HG03558 (cell line): ENCODE results near the gene VPS37D.

ENCODE experiments used
- ATAC-seq: cut with Tn5 transposase; IDR thresholded peaks from one replicate; pipeline ENCODE4 v1.9.1; 2021; ENCODE audit warnings: moderate number of reproducible peaks; ENCODE audit not compliant: unreplicated experiment; ENCODE audit errors: extremely low read depth

The VPS37D gene

DNA sequence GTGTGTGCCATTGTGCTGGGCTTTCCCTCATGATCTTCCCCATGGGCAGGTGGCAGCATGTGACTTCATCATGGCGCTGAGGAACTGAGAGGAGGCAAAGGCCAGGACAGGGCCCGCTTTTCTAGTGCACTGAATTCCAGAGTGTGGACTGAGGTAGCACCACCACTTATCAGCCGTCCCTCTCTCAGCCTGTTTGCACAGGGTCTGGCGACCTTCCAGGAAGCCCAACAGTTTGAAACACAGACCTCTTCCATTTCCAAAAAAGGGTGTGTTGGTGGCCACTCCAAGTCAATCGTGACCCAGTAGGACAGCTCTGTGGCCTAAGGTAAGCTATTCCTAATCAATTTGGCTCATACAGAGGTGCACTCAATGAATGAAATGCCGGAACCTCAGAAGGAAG, 11.2 kb downstream of the VPS37D start:
- ATAC-seq = no peak

DNA sequence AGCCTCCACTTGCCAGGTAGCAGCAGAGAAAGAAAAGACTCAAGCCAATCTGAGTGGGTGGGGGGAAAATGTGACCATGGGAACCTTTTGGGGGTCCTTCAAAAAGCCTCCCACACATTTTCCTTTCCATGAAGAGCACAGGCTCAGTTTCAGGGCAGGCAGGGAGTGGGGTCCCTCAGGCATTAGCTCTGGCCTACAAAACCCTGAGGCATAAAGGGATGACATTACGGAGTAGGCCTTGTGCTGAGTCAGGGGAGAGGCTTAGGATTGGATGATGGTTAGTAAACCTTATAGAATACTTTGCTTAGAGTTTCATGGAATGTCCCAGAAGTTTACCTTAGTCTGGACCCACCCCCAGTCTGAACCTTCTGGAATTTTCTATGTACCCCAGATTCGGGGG, 12.1 kb downstream of the VPS37D start:
- no peak for ATAC-seq

DNA sequence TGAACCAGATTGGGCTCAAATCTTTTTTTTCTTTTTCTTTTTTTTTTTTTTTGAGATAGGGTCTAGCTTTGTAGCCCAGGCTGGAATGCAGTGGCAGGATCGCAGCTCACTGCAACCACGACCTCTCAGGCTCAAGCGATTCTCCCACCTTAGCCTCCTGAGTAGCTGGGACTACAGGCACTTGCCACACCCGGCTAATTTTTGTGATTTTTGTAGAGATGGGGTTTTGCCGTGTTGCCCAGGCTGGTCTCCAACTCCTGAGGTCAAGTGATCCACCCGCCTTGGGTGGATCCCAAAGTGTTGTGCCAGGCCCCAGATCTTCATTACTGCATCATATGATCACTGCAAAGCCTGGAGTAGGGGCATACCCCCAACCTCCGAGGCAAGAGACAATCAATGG, 12.9 kb downstream of the VPS37D start:
- ATAC-seq = no peak

DNA sequence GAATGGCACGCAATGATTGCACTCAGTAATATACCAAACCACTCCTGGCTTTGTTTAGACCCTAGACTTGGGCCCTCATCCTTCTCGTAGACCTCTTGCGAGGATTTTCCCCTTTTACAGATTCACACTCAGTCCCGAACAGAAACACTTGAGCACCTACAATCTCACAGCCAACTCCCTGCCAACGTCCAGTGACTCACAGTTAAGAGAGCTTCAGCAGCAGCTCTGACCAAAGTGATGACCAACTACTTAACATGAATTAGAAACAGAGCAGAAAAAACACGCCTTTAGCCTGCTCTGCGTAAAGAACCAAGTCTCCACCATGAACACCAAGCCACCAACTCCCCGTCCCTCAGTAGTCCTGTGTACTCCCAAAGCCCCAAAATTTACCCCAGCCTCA, 13.4 kb downstream of the VPS37D start:
- ATAC-seq = no peak

DNA sequence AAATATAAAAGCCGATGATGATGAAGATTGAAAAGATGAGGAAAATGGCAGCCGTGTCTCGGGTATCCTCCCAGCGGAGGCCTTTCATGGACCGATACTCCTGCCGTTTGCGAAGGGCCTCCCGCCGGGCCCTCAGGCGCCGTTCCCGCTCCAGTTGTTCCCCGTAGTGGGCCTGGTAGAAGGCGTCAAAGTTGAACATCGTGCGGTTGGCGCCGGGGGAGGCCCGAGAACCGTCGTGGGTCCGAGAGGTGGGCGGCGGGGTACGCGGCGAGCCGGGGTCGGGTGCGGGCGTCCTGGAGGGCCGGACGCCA, 15.1 kb downstream of the VPS37D start:
- ATAC-seq = no peak

DNA sequence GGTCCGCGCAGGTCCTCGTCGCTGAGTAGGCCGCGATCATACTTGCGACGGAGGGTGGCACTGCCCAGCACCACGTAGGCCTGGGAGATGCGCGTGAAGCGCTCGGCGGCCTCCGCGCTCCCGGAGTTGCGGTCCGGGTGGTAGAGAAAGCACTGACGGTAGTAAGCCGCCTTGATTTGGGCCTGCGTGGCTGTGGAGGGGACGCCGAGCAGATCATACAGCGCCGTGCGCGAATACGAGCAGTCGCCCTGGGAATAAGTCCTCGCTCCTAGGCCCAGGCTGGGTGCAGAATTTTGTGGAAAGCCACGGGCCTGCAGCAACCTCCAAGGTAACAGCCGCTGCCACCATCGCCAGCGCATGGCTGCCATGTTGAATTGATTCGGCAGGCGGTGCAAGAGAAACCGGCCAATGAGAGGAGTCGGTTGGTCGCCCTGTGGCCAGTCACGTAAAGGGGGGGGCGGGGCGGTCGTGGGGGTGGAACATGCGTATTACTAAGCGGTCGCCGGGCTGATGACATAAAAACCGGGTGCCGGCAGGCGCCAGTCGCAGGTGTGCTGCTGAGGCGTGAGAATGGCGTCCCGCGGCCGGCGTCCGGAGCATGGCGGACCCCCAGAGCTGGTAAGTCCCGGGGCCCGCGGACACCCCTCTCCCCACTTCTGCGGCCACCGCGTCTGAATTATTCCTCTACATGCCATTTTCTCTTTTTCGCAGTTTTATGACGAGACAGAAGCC, 15.6 kb downstream of the VPS37D start, which contains the start of the genes BUD23 and DNAJC30:
BUD23 (plus strand) TSS at position 542 of the 732 bp plus-strand sequence; CDS start at position 571, 29 bp downstream.
DNAJC30 (minus strand) TSS at position 398 of the 732 bp plus-strand sequence; CDS start at position 368, 30 bp downstream.
- ATAC-seq = peak; percentile 55

DNA sequence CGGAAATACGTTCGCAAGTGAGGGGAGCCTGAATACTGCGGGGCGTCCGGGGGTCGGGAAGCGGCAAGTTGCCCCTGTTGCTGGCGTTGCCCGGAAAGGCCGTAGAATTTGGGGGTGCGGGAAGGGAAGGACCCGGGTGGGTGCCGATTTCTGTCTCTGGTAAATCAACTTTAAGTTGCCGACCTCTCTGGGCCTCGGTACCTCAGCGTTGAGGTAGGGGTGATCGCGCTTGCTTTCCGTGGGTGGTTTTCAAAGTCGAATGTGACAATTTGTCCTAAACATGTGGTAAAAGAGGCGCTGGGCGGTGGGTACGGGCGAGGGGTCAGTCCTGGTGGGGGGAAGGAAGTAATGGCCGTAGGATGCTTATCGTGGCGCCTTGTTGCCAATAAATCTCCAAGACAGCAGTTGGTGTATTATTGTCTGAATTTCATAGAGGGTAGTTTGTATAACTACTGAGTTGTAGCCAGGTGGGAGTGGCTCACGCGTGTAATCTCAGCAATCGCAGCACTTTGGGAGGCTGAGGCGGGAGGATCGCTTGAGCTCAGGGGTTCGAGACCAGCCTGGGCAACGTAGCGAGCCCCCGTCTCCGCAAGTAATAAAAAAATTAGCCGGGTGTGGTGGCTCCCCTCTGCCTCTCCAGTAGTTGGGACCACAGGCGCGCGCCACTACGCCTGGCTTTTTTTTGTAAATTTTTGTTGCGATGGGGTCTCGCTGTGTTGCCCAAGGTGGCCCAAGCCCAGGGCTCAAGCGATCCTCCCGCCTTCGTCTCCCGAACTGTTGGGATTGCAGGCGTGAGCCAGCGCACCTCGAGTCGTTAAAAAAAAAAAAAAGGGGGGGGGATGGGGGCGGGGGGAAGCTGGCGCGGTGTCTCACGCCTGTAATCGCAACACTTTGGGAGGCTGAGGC, 16.4 kb downstream of the VPS37D start:
- no peak for ATAC-seq

DNA sequence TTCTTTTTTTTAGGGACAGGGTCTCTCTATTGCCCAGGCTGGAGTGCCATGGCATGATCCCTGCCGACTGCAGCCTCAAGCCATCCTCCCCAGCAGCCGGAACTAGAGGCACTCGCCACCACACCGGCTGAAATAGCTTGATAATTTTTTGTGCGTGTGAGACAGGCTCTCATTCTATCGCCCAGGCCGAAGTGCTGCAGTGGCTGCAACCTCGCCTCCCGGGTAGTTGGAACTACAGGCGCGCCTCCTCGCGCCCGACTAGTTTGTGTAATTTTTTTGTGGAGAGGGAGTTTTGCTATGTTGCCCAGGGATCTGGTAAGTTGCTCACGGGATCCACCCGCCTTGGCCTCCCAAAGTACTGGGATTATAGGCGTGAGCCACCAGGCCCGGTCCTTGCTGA, 17.7 kb downstream of the VPS37D start:
- ATAC-seq = no peak

DNA sequence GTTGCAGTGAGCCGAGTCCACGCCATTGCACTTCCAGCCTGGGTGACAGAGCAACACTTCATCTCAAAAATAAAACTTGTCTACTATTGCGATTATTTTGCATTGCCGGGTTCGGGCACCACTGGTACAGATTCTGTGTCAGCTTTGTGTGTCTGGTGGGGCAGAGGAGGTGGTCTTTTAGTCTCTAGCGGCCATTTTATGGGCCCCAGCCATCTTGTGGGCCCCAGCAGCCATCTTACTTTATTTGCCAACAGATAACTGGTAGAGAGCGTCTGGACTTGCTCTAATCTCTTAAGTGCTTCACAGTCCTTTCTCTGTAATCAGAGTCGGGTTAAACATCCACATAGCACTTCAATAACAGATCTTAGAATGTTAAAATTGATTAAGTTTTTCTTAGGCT, 20.7 kb downstream of the VPS37D start:
- ATAC-seq = no peak

DNA sequence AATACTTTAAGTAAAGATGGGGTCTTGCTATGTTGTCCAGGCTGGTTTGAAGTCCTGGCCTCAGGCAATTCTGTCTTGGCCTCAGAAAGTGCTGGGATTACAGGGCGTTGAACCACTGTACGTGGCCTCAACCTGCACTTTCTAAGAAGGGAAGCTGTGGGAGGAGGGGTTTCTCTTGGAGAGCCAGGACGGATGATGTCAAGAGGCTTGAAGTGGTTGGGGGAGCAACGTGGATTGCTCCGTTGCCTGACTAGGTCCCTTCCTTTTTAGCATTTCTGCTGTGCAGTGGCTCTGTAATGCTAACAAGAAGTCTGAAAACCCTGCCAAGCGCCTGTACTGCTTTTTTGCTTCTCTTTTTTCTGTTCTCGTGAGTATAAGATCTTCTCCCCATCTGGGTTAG, 23.0 kb downstream of the VPS37D start:
- ATAC-seq = no peak

DNA sequence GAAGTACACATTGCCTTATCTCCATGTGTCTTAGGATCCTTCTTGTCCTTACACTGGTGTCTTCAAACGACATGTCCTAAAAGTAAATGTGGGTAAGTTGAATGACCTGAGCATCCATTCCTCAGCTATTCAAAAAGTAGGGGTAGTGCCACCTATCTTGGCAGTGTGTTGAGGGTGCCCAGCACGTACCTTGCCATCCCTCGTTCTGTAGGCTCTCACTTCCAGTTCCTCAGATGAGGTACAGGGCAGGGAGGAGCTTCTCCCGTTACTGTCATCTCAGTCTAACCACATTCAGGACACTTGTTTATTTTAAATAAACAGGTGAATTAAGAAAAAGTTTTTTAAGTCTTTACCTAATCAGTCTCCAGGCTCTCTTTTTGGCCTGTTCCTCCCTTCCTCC, 28.7 kb downstream of the VPS37D start:
- no peak for ATAC-seq

DNA sequence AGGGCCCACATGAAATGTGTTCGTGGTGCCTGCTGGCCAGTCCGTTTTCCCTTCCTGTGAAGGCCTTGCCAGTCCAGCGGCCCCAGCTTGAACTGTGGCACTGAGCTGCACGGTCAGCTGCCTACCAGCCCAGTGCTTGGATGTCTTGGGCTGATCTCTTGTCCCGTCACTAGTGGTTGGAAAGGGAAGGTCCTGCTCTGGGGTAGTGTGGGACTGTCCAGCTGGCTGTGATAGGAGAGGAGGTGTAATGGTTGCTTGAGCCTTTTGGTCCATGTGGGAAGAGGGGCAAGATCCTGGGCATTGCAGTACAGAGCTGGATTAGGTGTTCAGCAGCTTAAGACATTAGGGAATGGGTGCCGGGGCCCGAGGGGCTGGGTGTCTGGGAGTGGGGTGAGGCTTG, 30.8 kb downstream of the VPS37D start:
- ATAC-seq = no peak

DNA sequence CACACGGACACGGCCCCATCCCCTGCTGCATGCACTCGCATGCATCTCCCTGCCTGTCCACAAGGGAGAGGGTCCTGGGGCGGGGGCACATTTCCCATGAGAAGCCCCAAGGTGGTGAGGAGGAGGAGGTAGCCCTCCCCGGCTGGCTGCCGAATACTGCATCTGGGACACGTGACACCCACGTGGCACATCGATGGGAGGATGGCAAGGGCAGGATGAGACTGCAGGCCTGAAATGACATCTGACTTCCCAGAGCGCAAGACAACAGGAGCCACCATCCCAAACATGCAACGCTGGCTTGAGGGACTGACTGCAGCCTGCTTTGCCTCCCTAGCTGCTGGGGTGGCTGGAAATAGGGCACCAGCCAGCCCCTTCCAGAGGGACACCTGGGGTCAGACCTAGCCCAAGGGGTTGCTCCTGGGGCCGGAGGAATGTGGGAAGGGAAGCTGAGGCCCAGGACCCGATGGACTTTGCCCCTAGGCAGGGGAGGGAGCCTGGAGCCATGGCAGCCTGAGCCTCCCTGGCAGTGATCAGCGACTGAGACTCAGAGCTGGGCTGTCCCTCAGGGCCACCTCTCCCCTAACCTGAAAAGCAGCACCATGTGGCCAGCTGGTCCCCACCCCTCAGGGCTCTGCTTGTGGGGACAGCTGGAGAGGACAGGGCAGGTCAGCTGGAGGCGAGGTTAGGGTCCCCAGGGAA, 31.9 kb downstream of the VPS37D start:
- ATAC-seq = no peak

DNA sequence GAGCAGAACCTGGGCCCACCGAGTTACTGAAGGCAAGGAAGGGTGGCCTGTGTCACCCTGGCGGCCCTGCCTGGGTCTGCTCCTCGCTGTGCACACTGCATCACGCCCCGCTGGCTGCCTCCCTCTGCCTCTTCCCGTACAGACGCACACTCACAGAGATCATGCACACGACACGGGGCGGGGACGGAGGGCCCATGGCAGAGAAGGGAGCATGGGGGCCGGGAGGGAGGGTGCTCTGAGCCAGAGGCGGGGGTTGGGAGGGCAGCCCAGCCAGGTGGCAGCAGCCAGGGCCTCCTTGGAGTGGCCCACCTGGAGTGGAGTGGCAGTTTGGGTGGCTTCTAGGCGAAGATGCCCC, 32.4 kb downstream of the VPS37D start:
- ATAC-seq = no peak

DNA sequence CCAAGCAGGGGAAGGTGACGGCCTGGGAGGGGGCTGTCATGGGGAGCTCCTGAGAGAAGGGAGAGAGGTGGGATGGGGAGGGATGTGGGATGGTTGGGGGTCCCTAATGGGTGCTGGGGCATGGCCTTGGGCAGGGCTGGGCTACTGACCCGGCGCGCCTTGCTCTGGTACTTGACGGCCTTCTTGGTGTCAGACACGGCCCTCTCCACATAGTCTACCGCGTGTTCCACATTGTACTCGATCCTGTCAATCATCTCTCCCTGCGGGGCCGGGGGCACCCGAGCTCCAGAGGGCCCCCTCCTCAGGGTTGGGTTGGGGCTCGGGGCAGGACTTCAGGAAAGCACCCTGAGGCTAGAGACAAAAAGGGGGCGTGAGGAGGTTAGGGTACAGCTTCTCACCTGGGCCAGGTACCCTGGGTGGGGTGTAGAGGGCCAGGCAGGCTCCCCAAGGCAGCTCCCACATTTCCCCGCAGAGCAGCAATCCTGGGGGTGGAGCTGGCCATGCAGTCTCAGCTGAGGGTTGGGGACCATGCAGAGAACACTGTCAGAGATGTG, 33.0 kb downstream of the VPS37D start:
- no peak for ATAC-seq

DNA sequence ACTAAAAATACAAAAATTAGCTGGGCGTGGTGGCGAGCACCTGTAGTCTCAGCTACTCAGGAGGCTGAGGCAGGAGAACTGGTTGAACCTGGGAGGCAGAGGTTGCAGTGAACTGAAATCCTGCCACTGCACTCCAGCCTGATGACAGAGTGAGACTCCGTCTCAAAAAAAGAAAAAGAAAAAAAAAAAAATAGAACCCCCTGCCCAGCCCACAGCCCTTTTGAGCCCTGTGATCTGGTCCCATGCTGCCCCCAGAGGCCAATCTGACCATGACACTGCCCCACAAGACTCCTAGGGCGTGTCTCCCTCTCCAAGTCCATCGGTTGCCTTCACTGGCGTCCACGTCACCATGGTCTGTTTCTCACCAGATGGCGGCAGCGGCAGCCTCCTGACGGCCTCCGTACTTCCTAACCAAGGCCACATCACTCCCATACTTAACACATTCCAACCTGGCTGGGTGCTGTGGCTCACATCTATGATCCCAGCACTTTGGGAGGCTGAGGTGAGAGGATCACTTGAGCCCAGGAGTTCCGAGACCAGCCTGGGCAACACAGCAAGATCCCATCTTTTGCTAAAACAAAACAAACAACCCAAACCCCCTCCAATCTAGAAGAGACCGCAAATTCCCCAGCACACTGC, 33.8 kb downstream of the VPS37D start:
- ATAC-seq = no peak

DNA sequence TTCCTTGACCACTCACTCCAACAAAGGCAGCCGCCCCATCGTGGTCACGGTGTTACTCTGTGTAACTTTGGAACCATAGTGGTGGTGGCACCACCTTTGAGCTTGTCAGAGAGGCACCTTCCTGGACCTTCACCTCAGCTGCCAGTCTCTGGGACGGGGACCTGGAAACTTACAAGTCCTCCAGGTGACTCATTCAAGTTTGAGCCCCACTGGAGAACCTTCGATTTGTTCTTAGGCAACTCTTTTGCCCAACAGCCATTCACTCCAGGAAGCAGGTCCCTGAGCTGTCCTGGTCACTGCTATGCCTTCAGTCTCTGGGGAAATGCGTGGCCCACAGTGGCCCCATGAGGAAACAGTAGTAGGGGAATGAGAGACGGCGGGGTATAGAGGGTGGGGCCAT, 34.6 kb downstream of the VPS37D start:
- ATAC-seq = no peak

DNA sequence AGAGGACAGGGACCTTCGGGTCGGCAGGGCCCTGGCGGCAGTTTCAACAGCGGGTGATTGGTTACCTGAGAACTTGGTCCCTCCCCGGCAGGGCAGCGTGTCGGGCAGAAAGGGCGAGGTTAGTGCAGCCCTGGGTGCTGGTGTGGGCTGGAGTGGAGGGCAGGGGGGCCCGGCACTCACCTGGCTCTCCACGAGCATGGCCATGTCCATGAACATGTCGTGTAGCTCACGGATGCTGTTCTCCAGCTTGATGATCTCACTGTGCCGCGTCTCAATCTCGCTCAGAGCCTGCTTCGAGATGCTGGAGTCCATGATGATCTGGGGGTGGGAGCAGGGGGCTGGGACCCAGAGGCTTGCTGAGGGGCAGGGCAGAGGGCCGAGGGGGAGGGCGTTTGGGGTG, 35.0 kb downstream of the VPS37D start:
- no peak for ATAC-seq

DNA sequence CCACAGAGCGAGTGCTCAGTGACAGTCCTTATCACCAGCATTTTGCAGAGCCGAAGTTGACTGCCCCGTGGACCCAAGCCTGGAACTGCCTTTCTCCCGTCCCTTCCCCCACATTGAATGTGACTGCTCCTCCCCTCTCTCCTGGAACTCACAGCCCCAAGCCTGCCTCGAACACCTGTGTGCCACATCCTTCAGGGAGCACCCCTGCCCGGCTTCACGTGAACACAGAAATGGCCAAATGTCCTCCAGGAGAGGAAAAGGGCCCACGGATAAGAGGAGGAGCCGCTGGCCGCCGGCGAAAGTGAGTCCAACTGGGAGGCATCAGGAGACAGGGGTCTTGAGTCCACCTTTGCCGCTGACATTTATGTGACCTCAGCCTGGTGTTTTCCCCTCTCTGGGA, 35.6 kb downstream of the VPS37D start:
- no peak for ATAC-seq
